Stimulated activated CD4-positive, alpha-beta T cell treated with anti-CD3 and anti-CD28 coated beads, Interleukin-4, amount 100 ng/mL, for 4 hours (primary cell): ENCODE measurements around the gene NKX6-2.
"Not testable (repeated sequence)": the region's sequence is repeated elsewhere in the genome, so short reads cannot be mapped to it uniquely, and the experiment has no call there.

Source experiments
- DNase-seq, 2 experiments: peaks; one replicate each; pipeline ENCODE4 v3.0.0-alpha.2; 2020

NKX6-2 gene

DNA sequence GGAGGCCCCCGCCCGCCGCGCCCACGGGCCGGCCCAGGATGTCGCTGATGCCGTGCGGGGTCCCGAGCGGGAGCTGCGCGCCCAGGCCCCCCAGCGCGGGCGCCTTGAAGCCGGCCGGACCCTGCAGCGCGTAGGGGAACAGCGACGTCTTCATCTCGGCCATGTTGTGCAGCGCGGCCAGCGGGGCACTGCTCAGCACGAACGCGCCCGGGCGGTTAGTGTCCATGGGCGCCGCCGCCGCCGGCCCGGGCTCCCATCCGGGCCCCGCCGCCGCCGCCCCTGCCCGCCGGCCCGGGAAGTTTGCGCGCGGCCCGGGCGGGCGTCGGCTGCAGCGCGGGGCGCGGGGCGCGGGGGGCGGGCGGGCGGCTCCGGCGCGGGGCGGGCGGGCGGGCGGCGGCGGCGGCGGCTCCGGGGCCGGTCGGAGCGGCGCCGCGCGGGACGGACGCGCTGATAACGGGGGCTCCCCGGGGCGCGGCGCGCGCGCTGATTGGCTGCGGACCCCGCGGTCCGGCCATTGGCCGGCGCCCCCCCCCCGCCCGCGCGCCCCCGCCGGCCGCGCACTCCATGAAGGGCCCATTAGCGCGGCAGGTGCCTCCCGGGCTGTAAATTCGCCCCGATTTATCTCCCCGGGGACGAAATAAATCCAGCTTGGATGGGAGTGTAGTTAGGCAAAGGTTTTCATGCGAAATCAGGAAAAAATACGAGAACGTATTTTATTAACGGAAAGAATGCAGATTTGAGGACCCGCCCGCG lies at the start of gene NKX6-2:
Gene NKX6-2 (minus strand): TSS at position 425 of the 753 bp plus-strand sequence. CDS start 199 bp downstream, at position 226.
- no peak for DNase-seq

DNA sequence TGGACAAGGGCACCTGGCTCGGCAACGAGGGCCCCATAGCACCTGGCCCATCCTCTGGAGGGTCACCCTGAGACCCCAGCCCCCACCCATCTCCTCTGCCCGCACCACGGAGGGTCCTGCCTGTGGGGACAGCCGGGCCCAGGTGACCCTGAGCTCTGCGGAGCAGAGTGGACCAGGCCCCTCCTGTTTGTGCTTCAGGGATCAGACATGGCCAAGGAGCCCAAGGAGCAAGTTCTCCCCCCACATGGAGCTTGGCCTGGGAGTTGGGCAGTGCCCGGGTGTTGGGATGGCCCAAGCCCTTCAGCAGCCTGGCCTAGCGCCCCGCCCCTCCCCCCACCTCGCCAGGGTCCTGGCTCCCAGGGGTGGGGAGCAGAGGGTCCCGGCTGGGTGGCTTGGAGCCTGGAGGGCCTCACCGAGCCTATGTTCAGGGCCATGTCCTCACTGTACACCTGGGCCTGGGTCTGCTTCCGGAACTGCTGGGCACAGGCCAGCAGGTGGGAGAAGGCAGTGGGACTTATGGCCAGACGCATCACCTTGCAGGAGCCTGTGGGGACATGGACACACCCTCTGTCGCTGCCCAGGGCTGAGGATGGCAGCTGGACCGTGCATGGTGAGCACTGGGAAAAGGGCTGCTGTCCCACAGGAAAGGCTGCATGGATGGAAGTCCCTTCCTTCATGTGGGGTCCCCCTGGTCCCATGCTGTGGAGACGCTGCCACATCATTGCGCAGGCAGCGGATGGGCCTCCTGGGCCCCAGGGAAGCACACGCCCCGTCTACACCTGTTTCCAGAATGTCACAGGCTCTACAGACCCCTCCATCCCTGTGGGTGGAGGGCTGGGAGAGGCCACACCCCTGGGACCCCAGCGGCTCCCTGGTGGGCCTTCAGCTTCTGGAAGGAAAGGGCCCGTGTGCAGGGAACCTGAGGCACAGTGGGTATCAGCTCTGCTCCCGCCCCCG lies 49.2 kb upstream of the NKX6-2 start:
- DNase-seq = no peak

DNA sequence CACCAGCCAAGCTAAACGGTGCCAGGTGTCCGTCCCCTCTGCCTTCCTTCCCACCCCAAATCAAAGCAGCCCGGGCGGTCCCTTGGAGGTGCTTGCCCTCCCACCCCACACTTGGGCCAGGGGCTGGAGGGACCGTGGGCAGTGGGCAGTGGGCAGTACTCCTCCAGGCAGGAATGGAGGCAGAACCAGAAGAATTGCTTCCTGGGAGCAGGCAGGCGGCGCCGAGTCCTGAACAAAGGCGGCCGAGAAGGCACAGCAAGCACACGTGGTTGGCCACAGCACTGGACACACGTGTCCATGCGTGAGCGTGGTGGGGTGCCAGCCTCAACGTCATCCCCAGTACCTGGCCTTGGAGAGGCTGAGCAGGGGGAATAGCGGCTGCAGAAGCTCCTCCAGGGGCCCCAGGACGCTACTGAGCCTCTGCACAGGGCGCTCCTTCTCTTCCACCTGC lies 48.4 kb upstream of the NKX6-2 start:
- DNase-seq = no peak

DNA sequence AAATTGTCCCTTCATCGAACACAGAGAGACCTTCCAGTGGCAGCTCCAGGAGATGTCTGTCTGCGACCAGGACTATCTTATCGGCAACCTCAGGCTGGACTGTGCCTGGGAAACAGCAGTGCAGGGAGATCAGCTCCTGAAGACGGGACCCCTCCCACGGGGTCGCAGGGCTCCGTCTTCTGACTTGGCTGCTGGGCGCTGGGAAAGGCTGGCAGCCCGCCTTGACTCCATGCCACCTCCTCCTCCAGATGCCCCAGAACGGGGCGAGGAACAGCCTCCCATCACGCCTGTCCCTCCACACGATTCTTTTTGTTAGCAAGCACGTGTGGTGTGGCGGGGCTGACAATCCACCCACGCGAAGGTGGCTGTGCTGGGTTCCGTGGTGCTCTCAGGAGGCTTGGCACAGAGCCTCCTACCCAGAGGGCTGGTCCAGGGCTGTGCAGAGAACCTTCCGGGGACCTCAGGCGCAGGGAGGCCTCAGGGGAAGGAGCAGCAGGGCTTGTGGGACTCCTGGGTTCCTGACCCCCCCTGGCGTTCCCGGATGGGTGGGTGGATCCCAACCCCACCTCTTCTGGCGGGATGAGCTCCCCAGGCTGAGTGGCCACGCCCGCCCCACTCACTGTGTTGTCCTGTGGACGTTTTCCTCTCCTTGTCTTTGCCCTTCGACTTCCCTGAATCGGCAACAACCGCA lies 47.6 kb upstream of the NKX6-2 start:
- no peak for DNase-seq

GRCh38 chr10:132832186-132832969 lies 46.4 kb upstream of the NKX6-2 start:
- no peak for DNase-seq

DNA sequence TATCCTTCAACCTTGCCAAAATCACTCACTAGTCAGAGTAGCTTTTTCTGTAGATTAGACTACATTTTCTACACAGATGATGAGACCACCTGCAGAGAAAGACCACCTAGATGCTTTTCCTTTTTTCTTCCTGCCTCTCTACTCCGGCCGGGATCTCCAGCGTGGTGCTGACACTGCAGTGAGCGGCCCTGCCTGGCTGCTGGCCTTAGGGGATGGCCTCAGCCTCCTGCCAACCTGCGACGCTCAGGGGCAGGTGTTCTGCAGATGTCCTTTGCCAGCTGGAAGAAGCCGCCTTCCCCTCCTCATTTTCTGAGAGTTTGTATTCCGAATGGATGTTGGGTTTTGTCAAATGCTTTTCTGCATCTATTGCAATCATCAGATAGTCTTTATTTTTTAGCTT lies 43.5 kb upstream of the NKX6-2 start:
- no peak for DNase-seq

DNA sequence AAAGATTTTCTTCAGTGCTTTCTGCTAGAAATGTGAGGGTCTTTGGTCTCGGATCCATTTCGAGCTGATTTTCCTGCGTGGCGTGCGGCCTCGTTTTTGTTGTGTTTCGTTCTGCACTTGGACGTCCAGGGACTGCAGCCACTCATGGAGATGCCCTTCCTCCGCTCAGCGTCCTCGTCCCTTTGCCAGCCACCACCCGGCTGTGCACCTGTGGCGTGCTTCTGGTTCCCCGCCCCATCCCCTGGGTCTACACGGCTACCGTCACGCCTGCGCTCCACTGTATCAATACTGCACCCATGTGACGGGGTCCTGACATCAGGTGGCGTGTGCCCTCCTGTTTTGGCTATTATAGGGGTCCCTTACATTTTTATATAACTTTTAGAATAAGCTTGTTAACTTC lies 42.7 kb upstream of the NKX6-2 start:
- DNase-seq = no peak

DNA sequence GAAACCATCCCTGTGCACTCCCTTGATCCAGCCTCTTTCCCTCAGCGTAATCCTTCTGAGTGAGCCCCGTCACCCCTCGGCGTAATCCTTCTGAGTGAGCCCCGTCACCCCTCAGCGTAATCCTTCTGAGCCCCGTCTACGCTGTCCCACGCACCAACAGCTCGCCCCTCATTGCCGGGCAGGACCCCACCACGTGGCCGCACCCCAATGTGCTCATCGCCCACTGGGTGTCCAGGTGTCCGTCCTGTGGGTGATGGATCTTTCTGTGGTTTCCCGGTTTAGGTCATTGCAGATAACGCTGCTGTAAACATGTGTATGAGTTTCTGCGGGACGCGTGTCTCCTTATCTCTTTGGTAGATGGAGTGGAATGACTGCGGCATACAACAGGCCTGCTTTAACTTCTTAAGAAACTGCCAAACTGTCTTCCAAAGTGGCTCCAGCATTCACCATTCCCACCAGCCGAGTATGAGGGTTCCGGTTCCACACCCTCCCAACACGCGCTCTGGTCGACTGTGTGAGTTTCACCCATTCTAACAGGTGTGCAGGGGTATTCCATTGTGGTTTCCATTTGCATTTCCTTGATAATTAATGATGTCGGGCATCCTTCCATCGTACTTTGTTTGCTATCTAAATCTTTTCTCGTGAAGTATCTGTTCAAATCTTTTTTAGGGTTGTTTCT lies 42.1 kb upstream of the NKX6-2 start:
- no peak for DNase-seq

- no peak for DNase-seq
Observed at GRCh38 chr10:132827423-132827789, 41.5 kb upstream of the NKX6-2 start.

DNA sequence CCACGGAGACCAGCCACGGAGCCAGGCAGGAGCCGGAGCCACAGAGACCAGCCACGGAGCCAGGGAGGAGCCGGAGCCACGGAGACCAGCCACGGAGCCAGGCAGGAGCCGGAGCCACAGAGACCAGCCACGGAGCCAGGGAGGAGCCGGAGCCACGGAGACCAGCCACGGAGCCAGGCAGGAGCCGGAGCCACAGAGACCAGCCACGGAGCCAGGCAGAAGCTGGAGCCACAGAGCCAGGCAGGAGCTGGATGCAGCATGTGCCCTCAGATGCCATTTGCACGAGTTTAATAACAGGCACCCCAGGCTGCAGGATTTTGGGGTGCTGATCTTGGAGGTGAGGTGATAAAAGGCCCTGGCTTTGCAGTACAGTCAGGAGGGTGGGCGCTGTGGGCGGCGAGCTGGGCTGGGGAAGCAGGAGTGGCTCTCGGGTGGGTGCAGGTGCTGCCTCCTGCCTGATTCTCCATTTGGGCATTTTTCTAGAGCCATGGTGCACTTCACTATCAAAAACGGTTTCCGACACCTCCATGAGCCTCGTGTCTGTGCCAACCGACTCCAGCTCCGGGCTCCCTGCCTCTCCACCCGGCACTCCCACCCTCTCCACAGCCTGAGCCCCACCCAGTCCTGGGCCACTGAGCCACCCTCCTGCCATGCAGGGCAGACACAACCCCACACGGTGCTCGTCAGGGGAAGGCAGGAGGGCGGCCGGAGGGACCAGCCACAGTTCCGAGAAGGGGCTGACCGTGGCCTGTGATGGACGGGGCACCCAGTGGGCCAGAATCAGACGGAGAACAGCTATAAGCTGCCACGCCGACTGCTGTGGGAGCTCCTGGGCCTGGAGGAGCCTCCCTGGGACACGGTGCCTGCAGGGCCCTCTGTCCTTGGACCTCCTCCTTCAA lies 40.8 kb upstream of the NKX6-2 start:
- DNase-seq = no peak

GRCh38 chr10:132825783-132826523 lies 40.0 kb upstream of the NKX6-2 start:
- not testable (repeated sequence) for DNase-seq

DNA sequence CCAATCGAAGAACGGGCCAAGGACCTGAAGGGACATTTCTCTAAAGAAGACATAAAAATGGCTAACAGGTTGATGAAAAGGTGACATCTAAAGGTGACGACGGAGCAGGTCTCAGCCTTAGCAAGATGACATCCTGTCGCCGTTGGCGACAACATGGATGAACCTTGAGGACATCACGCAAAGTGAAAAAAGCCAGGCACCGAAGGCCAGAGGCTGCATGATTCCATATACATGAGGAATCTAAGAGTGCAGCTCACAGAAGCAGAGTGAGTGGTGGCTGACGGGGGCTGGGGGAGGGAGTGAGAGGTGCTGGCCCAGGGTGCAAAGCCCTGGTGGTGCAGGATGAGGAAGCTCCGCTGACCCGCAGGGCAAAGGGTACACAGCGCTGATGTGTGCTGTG lies 34.1 kb upstream of the NKX6-2 start:
- no peak for DNase-seq

DNA sequence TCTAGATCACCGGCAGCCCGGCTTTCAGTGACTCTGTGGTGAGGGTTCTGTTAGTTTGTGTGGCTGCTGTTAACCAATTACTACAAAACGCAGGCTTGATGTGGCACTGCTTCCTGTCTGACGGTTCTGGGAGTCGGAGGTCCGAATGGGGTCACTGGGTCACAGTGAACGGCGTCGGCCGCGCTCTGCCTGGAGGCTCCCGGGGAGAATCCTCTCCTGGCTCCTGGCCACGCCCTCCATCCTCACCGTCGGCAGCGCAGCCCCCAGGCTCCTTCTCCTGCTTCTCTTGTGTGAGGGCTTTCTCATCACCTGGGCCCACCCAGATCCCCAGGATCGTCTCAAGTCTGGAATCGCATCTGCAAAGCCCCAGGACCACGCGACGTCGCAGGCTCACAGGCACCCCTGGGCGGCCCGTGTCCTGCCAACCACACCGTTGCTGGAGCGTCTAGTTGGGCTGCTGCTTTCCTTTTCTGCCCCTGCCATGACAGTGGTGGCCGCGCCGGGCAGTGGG lies 31.8 kb upstream of the NKX6-2 start:
- no peak for DNase-seq

DNA sequence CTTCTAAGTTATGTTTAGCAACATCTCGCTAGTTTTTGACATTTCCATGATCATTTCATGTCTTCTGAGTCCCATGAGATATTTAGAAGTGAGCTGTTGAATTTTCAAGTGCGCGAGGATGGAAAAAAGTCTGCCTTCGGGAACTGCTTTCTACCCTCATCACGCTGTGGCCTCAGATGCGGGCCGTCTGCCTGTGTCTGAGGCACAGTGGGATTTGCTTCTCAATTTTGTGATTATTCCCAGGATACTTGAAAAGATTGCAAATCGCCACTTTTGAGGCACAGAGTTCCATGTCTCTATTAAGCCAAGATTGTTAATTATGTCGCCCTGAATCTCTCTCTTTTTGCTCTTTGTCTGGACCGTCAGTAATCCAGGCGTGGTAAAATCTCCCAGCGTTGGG lies 30.8 kb upstream of the NKX6-2 start:
- DNase-seq = no peak

GRCh38 chr10:132815168-132815857 lies 29.4 kb upstream of the NKX6-2 start:
- no peak for DNase-seq

- no peak for DNase-seq
Observed at GRCh38 chr10:132814469-132814856, 28.5 kb upstream of the NKX6-2 start.

DNA sequence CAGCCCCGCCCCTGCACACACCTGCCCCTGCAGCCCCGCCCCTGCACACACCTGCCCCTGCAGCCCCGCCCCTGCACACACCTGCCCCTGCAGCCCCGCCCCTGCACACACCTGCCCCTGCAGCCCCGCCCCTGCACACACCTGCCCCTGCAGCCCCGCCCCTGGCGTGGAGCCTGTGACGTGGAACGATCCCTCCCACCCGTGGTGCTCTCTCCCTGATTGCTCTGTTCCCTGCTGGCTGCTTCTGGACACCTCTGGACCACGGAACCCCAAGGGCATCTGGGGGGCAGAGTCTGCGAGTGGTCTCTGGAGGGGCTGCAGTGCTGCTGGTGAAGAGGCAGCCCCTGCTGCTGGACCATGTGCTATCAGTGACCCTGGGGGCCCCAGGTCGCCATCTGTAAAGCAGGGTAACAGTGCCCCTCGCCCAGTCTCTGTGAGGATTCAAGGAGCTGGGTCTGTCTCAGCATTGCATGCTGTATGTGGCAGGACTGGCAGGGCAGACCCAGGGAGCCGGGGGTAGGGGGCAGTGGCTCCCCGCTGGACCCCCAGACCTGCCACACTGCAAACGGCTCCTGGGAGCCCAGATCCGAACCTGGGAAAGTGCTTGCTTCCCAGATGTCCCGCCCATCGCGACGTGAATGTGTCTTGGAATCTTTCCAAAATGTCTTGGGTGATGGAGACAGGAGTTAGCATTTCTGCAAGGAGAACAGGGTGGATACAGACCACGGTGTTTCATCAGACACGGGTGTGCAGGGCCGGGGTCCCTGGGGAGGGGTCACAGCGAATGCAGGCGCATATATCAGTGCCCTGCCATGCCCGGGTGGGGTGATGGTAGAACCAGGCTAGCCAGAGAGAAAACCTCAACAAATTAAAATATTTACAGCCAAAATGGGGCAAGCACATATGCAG lies 27.9 kb upstream of the NKX6-2 start:
- DNase-seq = no peak

- no peak for DNase-seq
Observed at GRCh38 chr10:132813001-132813401, 27.1 kb upstream of the NKX6-2 start.
